Neuronal stem cell (in vitro differentiated cells): ENCODE measurements around the gene MAFG.

ENCODE experiments used
- DNase-seq: peaks from one replicate; pipeline ENCODE4 v3.0.0-alpha.2; 2013; ENCODE audit warnings: low spot score
- H2AFZ ChIP-seq: one replicate; pipeline ENCODE4 v1.6.1; 2013; ENCODE audit warnings: mild to moderate bottlenecking, low read length, inconsistent platforms
- H2AK5ac ChIP-seq: 2 replicates; pipeline ENCODE4 v1.6.1; 2013; ENCODE audit warnings: low read depth, mild to moderate bottlenecking, inconsistent platforms, low read length, moderate library complexity, mixed read lengths
- H2BK120ac ChIP-seq: 2 replicates; pipeline ENCODE4 v1.6.1; 2013; ENCODE audit warnings: low read depth, mild to moderate bottlenecking, inconsistent platforms, low read length, moderate library complexity, mixed read lengths
- H2BK12ac ChIP-seq: one replicate; pipeline ENCODE4 v1.6.1; 2013; ENCODE audit warnings: low read length, inconsistent platforms
- H2BK15ac ChIP-seq: 2 replicates; pipeline ENCODE4 v1.6.1; 2013; ENCODE audit warnings: mild to moderate bottlenecking, low read length, inconsistent platforms, mixed read lengths
- H2BK5ac ChIP-seq: one replicate; pipeline ENCODE4 v1.6.1; 2013; ENCODE audit warnings: inconsistent platforms, mild to moderate bottlenecking, low read length, moderate library complexity
- H3K14ac ChIP-seq: one replicate; pipeline ENCODE4 v1.6.1; 2013; ENCODE audit warnings: low read length, inconsistent platforms
- H3K18ac ChIP-seq: 2 replicates; pipeline ENCODE4 v1.6.1; 2013; ENCODE audit warnings: low read length, inconsistent platforms
- H3K23ac ChIP-seq: 2 replicates; pipeline ENCODE4 v1.6.1; 2013; ENCODE audit warnings: low read depth, mild to moderate bottlenecking, mixed read lengths, low read length, inconsistent platforms; ENCODE audit not compliant: poor library complexity
- H3K27ac ChIP-seq: replicated peaks from 3 replicates; pipeline ENCODE4 v1.5.1; 2013; ENCODE audit warnings: low read length, inconsistent platforms
- H3K27me3 ChIP-seq, 3 experiments: 2 replicates each; pipeline ENCODE4 v1.6.1; 2013; ENCODE audit warnings: low read length in 3 of 3, mild to moderate bottlenecking in 2 of 3, inconsistent platforms in 1 of 3, low read depth in 1 of 3, mixed read lengths in 1 of 3, moderate library complexity in 1 of 3; ENCODE audit not compliant: control insufficient read depth in 3 of 3, insufficient read depth in 3 of 3
- H3K36me3 ChIP-seq, 2 donors: replicated peaks in 1 of 2; 2 replicates each; pipeline ENCODE4 v1.6.1; 2013; ENCODE audit warnings: low read length in 2 of 2; ENCODE audit not compliant: control insufficient read depth in 2 of 2, insufficient read depth in 2 of 2
- H3K4ac ChIP-seq: 2 replicates; pipeline ENCODE4 v1.6.1; 2013; ENCODE audit warnings: inconsistent platforms, mild to moderate bottlenecking, low read length, moderate library complexity
- H3K4me1 ChIP-seq, 2 donors: 1 replicate in 1 of 2; 2 replicates in 1 of 2; pipeline ENCODE4 v1.6.1; 2013; ENCODE audit warnings: low read length in 2 of 2, low read depth in 1 of 2; ENCODE audit not compliant: control insufficient read depth in 2 of 2, insufficient read depth in 1 of 2
- H3K4me2 ChIP-seq: one replicate; pipeline ENCODE4 v1.6.1; 2013; ENCODE audit warnings: mild to moderate bottlenecking, low read length, inconsistent platforms; ENCODE audit not compliant: insufficient read depth, poor library complexity, severe bottlenecking
- H3K4me3 ChIP-seq, 2 donors: 2 replicates each; pipeline ENCODE4 v1.5.1; 2013; ENCODE audit warnings: low read length in 2 of 2, mild to moderate bottlenecking in 2 of 2, inconsistent platforms in 1 of 2, moderate library complexity in 1 of 2
- H3K79me1 ChIP-seq: one replicate; pipeline ENCODE4 v1.6.1; 2013; ENCODE audit warnings: low read depth, mild to moderate bottlenecking, inconsistent platforms, low read length, moderate library complexity
- H3K9ac ChIP-seq: one replicate; pipeline ENCODE4 v1.6.1; 2013; ENCODE audit warnings: mild to moderate bottlenecking, low read depth, low read length, inconsistent platforms; ENCODE audit not compliant: poor library complexity
- H3K9me3 ChIP-seq, 2 donors: replicated peaks in 1 of 2; 2 replicates each; pipeline versions ENCODE3 to v1.6.1; 2013; ENCODE audit warnings: low read length in 2 of 2, mild to moderate bottlenecking in 2 of 2, inconsistent platforms in 1 of 2, low read depth in 1 of 2, mixed read lengths in 1 of 2, moderate library complexity in 1 of 2; ENCODE audit not compliant: control insufficient read depth in 2 of 2, insufficient read depth in 1 of 2
- H4K8ac ChIP-seq: one replicate; pipeline ENCODE4 v1.6.1; 2013; ENCODE audit warnings: low read depth, mild to moderate bottlenecking, inconsistent platforms, low read length, moderate library complexity
- H4K91ac ChIP-seq: one replicate; pipeline ENCODE4 v1.6.1; 2013; ENCODE audit warnings: low read length, low read depth, mild to moderate bottlenecking, inconsistent platforms; ENCODE audit not compliant: poor library complexity
- WGBS, 2 donors: extraction: QIAGEN DNeasy Blood & Tissue Kit; methylation state at CpG; one replicate each; pipeline ENCODE4 v1.1.7; 2013; ENCODE audit warnings: missing lambda C conversion rate in 2 of 2, mixed read lengths in 1 of 2; ENCODE audit not compliant: insufficient read length in 2 of 2, insufficient replicate concordance in 1 of 2; ENCODE audit errors: extremely low coverage in 2 of 2; 5-methylcytosine and 5-hydroxymethylcytosine counted together

The MAFG gene

DNA sequence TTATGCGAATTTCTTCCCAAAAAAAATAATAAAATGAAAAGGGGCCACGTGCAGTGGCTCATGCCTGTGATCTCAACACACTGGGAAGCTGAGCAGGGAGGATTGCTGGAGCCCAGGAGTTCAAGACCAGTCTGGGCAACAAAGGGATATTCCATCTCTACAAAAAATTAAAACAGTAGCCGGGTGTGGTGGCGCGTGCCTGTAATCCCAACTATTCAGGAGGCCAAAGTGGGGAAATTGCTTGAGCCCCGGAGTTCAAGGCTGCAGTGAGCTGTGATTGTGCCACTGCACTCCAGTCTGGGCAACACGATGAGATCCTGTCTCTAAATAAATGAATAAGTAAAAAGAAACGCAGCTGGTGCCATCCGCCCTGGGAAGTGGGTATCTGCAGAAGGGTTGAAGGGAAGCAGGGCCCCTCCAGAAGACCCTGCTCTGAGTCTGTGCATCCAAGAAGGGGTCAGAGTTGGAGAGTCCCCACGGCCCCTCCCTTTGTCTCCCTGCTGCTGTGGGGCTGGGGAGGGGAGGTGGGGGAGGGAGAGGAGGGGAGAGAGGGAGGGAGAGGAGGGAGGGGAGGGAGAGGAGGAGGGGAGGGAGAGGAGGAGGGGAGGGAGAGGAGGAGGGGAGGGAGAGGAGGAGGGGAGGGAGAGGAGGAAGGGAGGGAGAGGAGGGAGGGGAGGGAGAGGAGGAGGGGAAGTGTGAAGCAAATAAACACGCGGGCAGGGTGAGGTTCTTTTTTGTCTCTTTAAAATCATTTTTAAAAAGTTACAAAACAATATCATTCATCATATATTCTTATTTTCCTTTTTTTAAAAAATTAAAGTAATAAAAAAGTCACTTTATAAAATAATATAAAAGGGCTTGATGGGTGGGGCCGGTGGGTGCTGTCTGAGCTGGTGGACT is 24.5 kb upstream of the MAFG start:
- no CpG with 5 or more reads among the region's 13 CpGs for whole genome bisulfite sequencing, 2 donors

GRCh38 chr17:81950501-81950900 is 23.0 kb upstream of the MAFG start:
- DNase-seq, result no peak
- H2AFZ ChIP-seq, result no peak overlapping the region
- H3K4me1 ChIP-seq, result peaks cover 0 to 5% of the 10 kb centered on the region in 2 donors
- H2BK120ac ChIP-seq, result no peak overlapping the region
- H3K36me3 ChIP-seq, result no peaks in the 10 kb centered on the region
- H3K4ac ChIP-seq, result no peak overlapping the region
- no peak overlapping the region for H3K23ac ChIP-seq
- peaks cover 0 to 3% (median 2%) of the 10 kb centered on the region in 3 experiments for H3K27me3 ChIP-seq
- no peak overlapping the region for H2AK5ac ChIP-seq
- no peak overlapping the region for H4K91ac ChIP-seq
- H2BK12ac ChIP-seq, result no peak overlapping the region
- H3K14ac ChIP-seq, result no peak overlapping the region
- H2BK5ac ChIP-seq, result no peak overlapping the region
- H3K27ac ChIP-seq, result no peak overlapping the region
- WGBS, 2 donors, result no CpG with 5 or more reads among the region's 15 CpGs
- no peak overlapping the region for H3K4me2 ChIP-seq
- peak overlapping the region; percentile 43 for H4K8ac ChIP-seq
- H3K18ac ChIP-seq, result no peak overlapping the region
- H3K9ac ChIP-seq, result no peak overlapping the region
- no peak overlapping the region for H2BK15ac ChIP-seq
- H3K9me3 ChIP-seq, result no peaks in the 10 kb centered on the region
- no peaks in the 10 kb centered on the region for H3K79me1 ChIP-seq
- H3K4me3 ChIP-seq, result no peak overlapping the region

More for the DNA sequence above, 24.5 kb upstream of the MAFG start:
- Histone ChIP-seq H3K23ac (no peak overlapping the region), H2BK12ac (peak overlapping the region; percentile 3), H2BK15ac (no peak overlapping the region), H2BK5ac (no peak overlapping the region), H3K36me3 (no peaks in the 10 kb centered on the region), H3K4me1 (peaks cover 0 to 5% of the 10 kb centered on the region in 2 donors), H3K27me3 (peaks cover 0 to 16% (median 5%) of the 10 kb centered on the region in 3 experiments), H3K18ac (no peak overlapping the region), H3K27ac (no peak overlapping the region), H3K9me3 (no peaks in the 10 kb centered on the region), H3K14ac (peak overlapping the region; percentile 82), H3K4me2 (no peak overlapping the region), H4K91ac (no peak overlapping the region), H3K79me1 (no peaks in the 10 kb centered on the region), H4K8ac (no peak overlapping the region), H2AK5ac (no peak overlapping the region), H2AFZ (no peak overlapping the region), H3K4ac (no peak overlapping the region), H2BK120ac (no peak overlapping the region), H3K9ac (no peak overlapping the region), H3K4me3 (no peak overlapping the region)
- DNase-seq, result no peak

- H3K14ac ChIP-seq, result peak overlapping the region; percentile 2
- H2BK12ac ChIP-seq, result peak overlapping the region; percentile 78
- H3K79me1 ChIP-seq, result no peaks in the 10 kb centered on the region
- WGBS, 2 donors, result no CpG with 5 or more reads among the region's 17 CpGs
- H2BK15ac ChIP-seq, result no peak overlapping the region
- H4K91ac ChIP-seq, result no peak overlapping the region
- no peak overlapping the region for H2BK120ac ChIP-seq
- H3K36me3 ChIP-seq, result no peaks in the 10 kb centered on the region
- no peak overlapping the region for H3K4ac ChIP-seq
- H4K8ac ChIP-seq, result no peak overlapping the region
- peak overlapping the region; percentile 1 for H2AK5ac ChIP-seq
- no peak for DNase-seq
- no peak overlapping the region for H2AFZ ChIP-seq
- no peak overlapping the region for H3K18ac ChIP-seq
- H3K27me3 ChIP-seq, result peaks cover 0 to 3% (median 2%) of the 10 kb centered on the region in 3 experiments
- no peak overlapping the region for H3K4me2 ChIP-seq
- H3K23ac ChIP-seq, result no peak overlapping the region
- no peak overlapping the region for H2BK5ac ChIP-seq
- no peaks in the 10 kb centered on the region for H3K9me3 ChIP-seq
- H3K27ac ChIP-seq, result no peak overlapping the region
- no peak overlapping the region for H3K4me3 ChIP-seq
- peak overlapping the region; percentile 3 for H3K9ac ChIP-seq
- H3K4me1 ChIP-seq, result peaks cover 5 to 7% of the 10 kb centered on the region in 2 donors
Measured at GRCh38 chr17:81948635-81949378, 21.3 kb upstream of the MAFG start.

- no peak within 1 kb of the TSS for H3K14ac ChIP-seq
- H2BK12ac ChIP-seq, result no peak within 1 kb of the TSS
- no peak within 1 kb of the TSS for H3K27ac ChIP-seq
- H2BK5ac ChIP-seq, result no peak within 1 kb of the TSS
- no peak within 1 kb of the TSS for H2AFZ ChIP-seq
- H4K8ac ChIP-seq, result no peak within 1 kb of the TSS
- no peak within 1 kb of the TSS for H3K18ac ChIP-seq
- H3K4me2 ChIP-seq, result no peak within 1 kb of the TSS
- peaks cover 4 to 5% of the 10 kb centered on the region in 2 donors for H3K4me1 ChIP-seq
- H3K23ac ChIP-seq, result no peak within 1 kb of the TSS
- H3K36me3 ChIP-seq, result no peaks in the 10 kb centered on the region
- no peaks in the 10 kb centered on the region for H3K79me1 ChIP-seq
- WGBS, 2 donors, result no CpG with 5 or more reads among the region's 13 CpGs
- H2AK5ac ChIP-seq, result peak within 1 kb of the TSS; percentile 46
- H3K27me3 ChIP-seq, result peaks cover 0 to 3% (median 2%) of the 10 kb centered on the region in 3 experiments
- no peak within 1 kb of the TSS for H2BK15ac ChIP-seq
- no peak within 1 kb of the TSS for H3K4ac ChIP-seq
- no peak within 1 kb of the TSS for H3K9ac ChIP-seq
- DNase-seq, result no peak
- H4K91ac ChIP-seq, result no peak within 1 kb of the TSS
- no peaks in the 10 kb centered on the region for H3K9me3 ChIP-seq
- H3K4me3 ChIP-seq, result no peak within 1 kb of the TSS
- no peak within 1 kb of the TSS for H2BK120ac ChIP-seq
Measured at GRCh38 chr17:81947189-81947588, 19.7 kb upstream of the MAFG start, which contains the start of gene MYADML2. Gene MYADML2, minus strand, starts transcription at chr17:81947233. Its CDS starts 5,492 bp downstream, at chr17:81941741.
